HG03139 (cell line): ENCODE measurements around the gene OBP2A.

Experiments
- ATAC-seq: cut with Tn5 transposase; IDR thresholded peaks from one replicate; pipeline ENCODE4 v1.9.1; 2021; ENCODE audit not compliant: unreplicated experiment

Gene OBP2A

GRCh38 chr9:135592331-135592590, 46.3 kb downstream of the OBP2A start:
- no peak for ATAC-seq

GRCh38 chr9:135592625-135593024, 46.7 kb downstream of the OBP2A start:
- ATAC-seq = no peak

- ATAC-seq = no peak
Measured at GRCh38 chr9:135596211-135596610, 50.3 kb downstream of the OBP2A start.
